ENCODE measurements around the gene FBXL13. TPM values are rescaled to one million over a fixed set of nuclear protein-coding genes. Genes with fewer than 3 reads are reported as not detected.

The FBXL13 gene
- total RNA-seq, 2 donors from 2014 or later: 0.95 to 2.5 TPM

- Histone ChIP-seq H3K4me1 (ENCODE audit: control insufficient read depth in 1 of 2, low read depth in 2 of 2) (peaks cover 38 to 60% of the 10 kb centered on the region in 2 donors), H3K4me3 (no peak overlapping the region), H3K27me3 (replicated peaks; ENCODE audit: insufficient read depth) (no peaks in the 10 kb centered on the region), H3K27ac (peak overlapping the region; percentile 70 to 76), H3K9me3 (no peaks in the 10 kb centered on the region), H3K36me3 (no peaks in the 10 kb centered on the region)
- TF ChIP-seq CTCF (IDR thresholded peaks at IDR 0.05): no peak
- ATAC-seq (ENCODE audit: insufficient number of reproducible peaks, low FRiP score, low read depth) (no peak), DNase-seq (ENCODE audit: low spot score) (no peak)
Observed at GRCh38 chr7:102897856-102898531, 176.6 kb downstream of the FBXL13 start.

- H3K27me3 ChIP-seq (replicated peaks; ENCODE audit: insufficient read depth): no peaks in the 10 kb centered on the region
- DNase-seq (ENCODE audit: low spot score) (no peak), ATAC-seq (ENCODE audit: insufficient number of reproducible peaks, low FRiP score, low read depth) (no peak)
- H3K27ac ChIP-seq: peak overlapping the region; percentile 50 to 76
- no peaks in the 10 kb centered on the region for H3K36me3 ChIP-seq
- no peak overlapping the region for H3K4me3 ChIP-seq
- H3K4me1 ChIP-seq (ENCODE audit: control insufficient read depth in 1 of 2, low read depth in 2 of 2): peaks cover 45 to 68% of the 10 kb centered on the region in 2 donors
- TF ChIP-seq CTCF (IDR thresholded peaks at IDR 0.05): no peak
- no peaks in the 10 kb centered on the region for H3K9me3 ChIP-seq
Observed at GRCh38 chr7:102897211-102897631, 177.4 kb downstream of the FBXL13 start.

DNA sequence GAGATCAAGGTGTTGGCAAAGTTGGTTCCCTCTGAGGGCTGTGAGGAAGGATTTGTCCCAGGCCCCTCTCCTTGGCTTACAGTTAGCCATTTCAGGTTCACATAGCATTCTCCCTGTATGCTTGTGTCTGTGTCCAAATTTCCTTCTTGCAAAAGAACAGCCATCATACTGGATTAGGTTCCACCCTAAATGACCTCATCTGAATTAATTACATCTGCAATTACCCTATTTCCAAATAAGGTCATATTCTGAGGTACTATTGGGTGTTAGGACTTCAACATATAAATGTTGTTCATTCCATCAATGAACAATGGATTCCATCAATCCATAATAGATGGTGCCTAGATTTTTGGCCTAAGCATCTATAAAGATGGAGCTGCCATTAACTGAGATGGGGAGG, 178.0 kb downstream of the FBXL13 start:
- no peak overlapping the region for H3K4me3 ChIP-seq
- peak overlapping the region; percentile 50 to 76 for H3K27ac ChIP-seq
- ATAC-seq (ENCODE audit: insufficient number of reproducible peaks, low FRiP score, low read depth) (no peak), DNase-seq (ENCODE audit: low spot score) (no peak)
- no peak for TF ChIP-seq CTCF (IDR thresholded peaks at IDR 0.05)
- no peaks in the 10 kb centered on the region for H3K9me3 ChIP-seq
- peaks cover 50 to 74% of the 10 kb centered on the region in 2 donors for H3K4me1 ChIP-seq (ENCODE audit: control insufficient read depth in 1 of 2, low read depth in 2 of 2)
- no peaks in the 10 kb centered on the region for H3K36me3 ChIP-seq
- H3K27me3 ChIP-seq (replicated peaks; ENCODE audit: insufficient read depth): no peaks in the 10 kb centered on the region

GRCh38 chr7:102895602-102896001, 179.0 kb downstream of the FBXL13 start:
- Histone ChIP-seq H3K27ac (peak overlapping the region; percentile 50 to 76), H3K4me3 (no peak overlapping the region), H3K27me3 (replicated peaks; ENCODE audit: insufficient read depth) (no peaks in the 10 kb centered on the region), H3K4me1 (ENCODE audit: control insufficient read depth in 1 of 2, low read depth in 2 of 2) (peaks cover 57 to 84% of the 10 kb centered on the region in 2 donors), H3K9me3 (no peaks in the 10 kb centered on the region), H3K36me3 (no peaks in the 10 kb centered on the region)
- no peak for DNase-seq (ENCODE audit: low spot score)
- no peak for TF ChIP-seq CTCF (IDR thresholded peaks at IDR 0.05)
- no peak for ATAC-seq (ENCODE audit: insufficient number of reproducible peaks, low FRiP score, low read depth)

GRCh38 chr7:102892631-102893278, 181.8 kb downstream of the FBXL13 start:
- H3K4me1 ChIP-seq (ENCODE audit: control insufficient read depth in 1 of 2, low read depth in 2 of 2): peaks cover 54 to 82% of the 10 kb centered on the region in 2 donors
- TF ChIP-seq CTCF (IDR thresholded peaks at IDR 0.05): no peak
- no peaks in the 10 kb centered on the region for H3K9me3 ChIP-seq
- H3K27me3 ChIP-seq (replicated peaks; ENCODE audit: insufficient read depth): no peaks in the 10 kb centered on the region
- ATAC-seq (ENCODE audit: insufficient number of reproducible peaks, low FRiP score, low read depth) (no peak), DNase-seq (ENCODE audit: low spot score) (no peak)
- H3K27ac ChIP-seq: peak overlapping the region; percentile 32 to 76
- no peak overlapping the region for H3K4me3 ChIP-seq
- no peaks in the 10 kb centered on the region for H3K36me3 ChIP-seq

Measured in thoracic aorta (tissue), 2 donors.